DMS53 treated with DMSO at 0.1 percent for 48 hours (cell line): ENCODE measurements around the gene CMTM3.
"Not testable (repeated sequence)": the region's sequence is repeated elsewhere in the genome, so short reads cannot be mapped to it uniquely, and the experiment has no call there.

Experiments
- DNase-seq: peaks from one replicate; lab custom pipeline; 2025; ENCODE audit not compliant: unreplicated experiment; lab: John Stamatoyannopoulos, UW

The CMTM3 gene

DNA sequence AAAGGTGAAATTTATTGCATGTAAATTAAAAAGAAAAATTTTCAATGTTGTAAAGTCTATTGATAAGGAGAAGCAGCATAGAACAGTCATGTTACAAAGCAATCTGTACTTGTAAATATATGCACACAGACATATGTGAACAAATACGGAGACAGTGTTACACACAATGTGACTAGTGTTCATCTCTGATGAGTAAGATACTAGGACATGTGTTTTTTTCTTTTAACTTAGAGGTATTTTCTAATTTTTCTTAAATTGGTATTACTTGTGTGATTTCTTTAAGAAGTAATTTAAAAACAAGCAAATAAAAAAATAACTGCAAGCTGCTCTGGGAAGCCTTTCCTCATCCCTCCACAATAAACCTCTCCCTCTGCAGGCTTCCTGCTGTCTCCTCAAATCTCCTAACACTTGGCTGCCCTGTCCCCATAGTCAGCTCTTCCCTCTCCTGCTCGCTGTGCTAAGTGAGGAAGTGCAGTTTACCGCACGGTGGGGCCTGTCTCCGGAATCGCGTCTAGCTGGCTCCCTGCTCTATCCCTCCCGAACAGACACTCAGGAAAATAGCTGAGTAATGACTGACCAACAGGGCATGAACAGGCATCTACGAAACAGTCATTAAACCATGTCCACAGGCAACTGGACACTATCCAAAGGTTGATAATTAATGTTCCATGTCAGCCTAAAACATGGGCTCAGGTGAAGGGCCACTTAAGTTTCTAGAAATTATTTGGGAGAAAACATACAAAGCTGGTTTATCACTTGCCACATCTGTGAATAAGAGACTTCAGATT is 56.1 kb downstream of the CMTM3 start:
- no peak for DNase-seq

DNA sequence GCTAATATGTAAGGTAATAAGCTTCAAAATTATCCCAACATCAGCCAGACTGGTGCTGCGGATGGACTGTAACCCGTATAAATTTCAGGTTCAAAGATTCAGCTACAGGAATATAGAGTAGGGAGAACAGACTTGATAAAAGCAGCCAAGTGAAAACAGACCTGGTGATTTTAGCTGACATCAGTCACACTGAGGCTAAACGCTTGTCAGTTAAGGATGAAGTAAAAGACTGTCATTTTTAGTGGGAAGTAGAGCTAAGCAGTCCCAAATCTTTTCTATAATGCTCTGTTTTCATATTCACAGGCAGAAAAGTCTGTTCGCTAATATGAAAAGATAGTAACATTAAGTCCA is 56.7 kb downstream of the CMTM3 start:
- no peak for DNase-seq

DNA sequence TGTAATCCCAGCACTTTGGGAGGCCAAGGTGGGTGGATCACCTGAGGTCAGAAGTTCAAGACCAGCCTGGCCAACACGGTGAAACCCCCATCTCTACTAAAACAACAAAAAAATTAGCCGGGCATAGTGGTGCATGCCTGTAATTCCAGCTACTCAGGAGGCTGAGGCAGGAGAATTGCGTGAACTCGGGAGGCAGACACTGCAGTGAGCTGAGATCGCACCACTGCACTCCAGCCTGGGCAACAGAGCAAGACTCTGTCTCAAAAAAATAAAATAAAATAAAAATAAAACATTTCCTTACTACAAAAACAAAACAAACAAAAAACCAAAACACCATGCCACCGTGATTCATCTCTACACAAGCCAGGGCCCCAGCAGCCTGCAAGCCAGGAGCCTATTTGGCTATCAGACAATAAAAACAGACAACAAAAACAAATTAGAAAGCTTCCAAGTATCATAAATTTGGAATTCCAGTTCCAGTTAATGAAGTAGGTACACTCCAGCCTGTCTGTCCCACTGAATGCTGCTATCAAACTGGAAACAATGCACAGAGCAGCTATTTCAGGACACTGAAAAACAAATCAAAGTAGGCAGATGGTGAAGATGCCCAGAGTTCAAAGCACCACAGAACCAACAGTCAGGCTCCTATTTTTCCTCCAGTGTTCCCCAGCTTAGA is 57.3 kb downstream of the CMTM3 start:
- DNase-seq, result not testable (repeated sequence)

DNA sequence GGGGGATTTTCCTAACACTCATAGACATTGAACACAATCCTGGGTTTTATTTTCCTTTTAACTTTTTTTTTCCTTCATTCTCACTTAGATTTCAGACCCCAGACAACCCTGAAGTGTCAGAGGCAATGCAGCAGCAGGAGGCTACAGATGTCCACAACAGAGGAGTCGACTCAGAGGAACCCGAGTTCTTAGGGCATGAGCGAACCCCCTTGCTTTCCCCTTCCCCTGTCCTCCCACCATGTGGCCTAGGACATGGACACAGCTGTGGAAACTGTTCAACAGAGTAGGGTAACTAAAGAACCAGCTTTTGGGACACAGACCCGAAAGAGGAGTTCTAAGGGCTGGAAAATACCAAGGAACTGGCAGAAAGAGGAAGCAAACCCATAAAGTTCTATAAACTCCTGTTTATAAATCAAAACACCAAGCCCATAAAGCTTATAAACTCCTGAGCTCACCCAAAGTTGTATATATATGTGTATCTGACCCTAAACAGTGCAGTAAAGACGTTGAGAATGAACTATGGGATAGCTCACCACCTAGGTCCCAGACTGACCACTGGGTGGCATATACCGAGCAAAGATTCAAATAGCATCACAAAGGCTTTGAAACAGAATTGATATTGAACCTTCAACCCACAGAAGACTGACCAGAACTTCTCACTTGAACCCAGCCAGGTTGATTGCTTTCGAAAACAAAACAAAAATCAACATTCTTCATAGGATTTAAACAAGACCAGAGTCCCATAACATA is 58.1 kb downstream of the CMTM3 start:
- no peak for DNase-seq
